GM23338 (cell line): Measurements from ENCODE around the gene AFF3.

Experiments used
- EZH2 ChIP-seq: fragments of 200-600 bp; sonication (generic); IDR thresholded peaks from one replicate; pipeline ENCODE4 v1.8.0; 2017; ENCODE audit warnings: antibody characterized with exemption, mild to moderate bottlenecking, low read depth; ENCODE audit not compliant: unreplicated experiment
- POLR2AphosphoS5 ChIP-seq: IDR thresholded peaks from 2 replicates; pipeline ENCODE4 v1.6.1; 2016; ENCODE audit warnings: antibody characterized with exemption, low read depth
- TF ChIP-seq, protein P1 (sequence below), 2 experiments: fragments of 200-600 bp in 1 of 2; sonication (generic) in 1 of 2; conservative IDR thresholded peaks; 2 replicates each; pipeline versions ENCODE4 v1.5.1 to v1.6.1; 2016 to 2017; ENCODE audit warnings: antibody characterized with exemption in 2 of 2, low read depth in 2 of 2, mild to moderate bottlenecking in 2 of 2, moderate library complexity in 1 of 2

DNA sequence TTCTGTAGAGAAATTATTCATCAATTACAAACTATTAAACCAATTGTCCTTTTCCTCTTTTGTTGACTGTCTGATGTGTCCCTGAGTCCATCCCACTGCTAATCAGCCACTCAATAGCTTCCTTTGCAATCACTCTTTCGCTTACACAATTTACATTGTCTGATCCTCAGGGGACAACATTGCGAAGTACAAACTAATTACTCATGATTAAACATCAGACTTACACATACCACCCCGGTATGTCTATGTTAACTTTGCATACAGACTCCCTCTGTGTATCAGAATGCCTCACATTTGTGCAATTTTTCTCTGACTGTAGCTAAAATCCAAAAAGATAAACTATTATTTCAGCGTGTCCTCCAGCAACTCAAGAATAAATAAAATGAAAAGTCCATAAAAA lies 388.2 kb downstream of the AFF3 start:
- no peak for TF ChIP-seq POLR2AphosphoS5
- TF ChIP-seq, protein P1, sequence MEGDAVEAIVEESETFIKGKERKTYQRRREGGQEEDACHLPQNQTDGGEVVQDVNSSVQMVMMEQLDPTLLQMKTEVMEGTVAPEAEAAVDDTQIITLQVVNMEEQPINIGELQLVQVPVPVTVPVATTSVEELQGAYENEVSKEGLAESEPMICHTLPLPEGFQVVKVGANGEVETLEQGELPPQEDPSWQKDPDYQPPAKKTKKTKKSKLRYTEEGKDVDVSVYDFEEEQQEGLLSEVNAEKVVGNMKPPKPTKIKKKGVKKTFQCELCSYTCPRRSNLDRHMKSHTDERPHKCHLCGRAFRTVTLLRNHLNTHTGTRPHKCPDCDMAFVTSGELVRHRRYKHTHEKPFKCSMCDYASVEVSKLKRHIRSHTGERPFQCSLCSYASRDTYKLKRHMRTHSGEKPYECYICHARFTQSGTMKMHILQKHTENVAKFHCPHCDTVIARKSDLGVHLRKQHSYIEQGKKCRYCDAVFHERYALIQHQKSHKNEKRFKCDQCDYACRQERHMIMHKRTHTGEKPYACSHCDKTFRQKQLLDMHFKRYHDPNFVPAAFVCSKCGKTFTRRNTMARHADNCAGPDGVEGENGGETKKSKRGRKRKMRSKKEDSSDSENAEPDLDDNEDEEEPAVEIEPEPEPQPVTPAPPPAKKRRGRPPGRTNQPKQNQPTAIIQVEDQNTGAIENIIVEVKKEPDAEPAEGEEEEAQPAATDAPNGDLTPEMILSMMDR (conservative IDR thresholded peaks at IDR 0.05; ENCODE audit: low read depth in 2 of 2), result no peak
- no peak for TF ChIP-seq EZH2
